Activated CD8-positive, alpha-beta memory T cell treated with anti-CD3 and anti-CD28 coated beads, Interleukin-2, amount 50 U/mL, for 24 hours (primary cell): ENCODE measurements around the gene GAP43.

Experiments used
- DNase-seq: peaks from one replicate; pipeline ENCODE4 v3.0.0-alpha.2; 2020; ENCODE audit errors: extremely low read depth

The GAP43 gene

GRCh38 chr3:115623044-115623868 is at the start of gene GAP43:
Gene GAP43 (plus strand): TSS chr3:115623510. CDS start chr3:115623690, 180 bp downstream.
- no peak for DNase-seq

- DNase-seq, result no peak
Measured at GRCh38 chr3:115576325-115576875, 46.9 kb upstream of the GAP43 start.

GRCh38 chr3:115577000-115577399 is 46.3 kb upstream of the GAP43 start:
- no peak for DNase-seq

GRCh38 chr3:115578331-115578730 is 45.0 kb upstream of the GAP43 start:
- DNase-seq, result no peak

- DNase-seq, result no peak
Measured at GRCh38 chr3:115580566-115580965, 42.7 kb upstream of the GAP43 start.

- DNase-seq, result no peak
Measured at GRCh38 chr3:115581362-115582135, 41.8 kb upstream of the GAP43 start.

GRCh38 chr3:115588201-115589115 is 34.9 kb upstream of the GAP43 start:
- no peak for DNase-seq

- DNase-seq, result no peak
Measured at GRCh38 chr3:115590873-115591272, 32.4 kb upstream of the GAP43 start.

- no peak for DNase-seq
Measured at GRCh38 chr3:115595611-115596275, 27.6 kb upstream of the GAP43 start.

- DNase-seq, result no peak
Measured at GRCh38 chr3:115598216-115598615, 25.1 kb upstream of the GAP43 start.

GRCh38 chr3:115602194-115602593 is 21.1 kb upstream of the GAP43 start:
- no peak for DNase-seq

- no peak for DNase-seq
Measured at GRCh38 chr3:115611630-115612029, 11.7 kb upstream of the GAP43 start.

- no peak for DNase-seq
Measured at GRCh38 chr3:115615001-115615814, 8.1 kb upstream of the GAP43 start.

- DNase-seq, result no peak
Measured at GRCh38 chr3:115616461-115616860, 6.8 kb upstream of the GAP43 start.

- no peak for DNase-seq
Measured at GRCh38 chr3:115617591-115617990, 5.7 kb upstream of the GAP43 start.

- DNase-seq, result no peak
Measured at GRCh38 chr3:115624029-115624741, 875 bp downstream of the GAP43 start.

- no peak for DNase-seq
Measured at GRCh38 chr3:115624901-115625300, 1.6 kb downstream of the GAP43 start.

GRCh38 chr3:115626006-115626409 is 2.7 kb downstream of the GAP43 start:
- DNase-seq, result no peak

GRCh38 chr3:115626721-115627120 is 3.4 kb downstream of the GAP43 start:
- no peak for DNase-seq
